ENCODE measurements around the gene RRP8.

DNA sequence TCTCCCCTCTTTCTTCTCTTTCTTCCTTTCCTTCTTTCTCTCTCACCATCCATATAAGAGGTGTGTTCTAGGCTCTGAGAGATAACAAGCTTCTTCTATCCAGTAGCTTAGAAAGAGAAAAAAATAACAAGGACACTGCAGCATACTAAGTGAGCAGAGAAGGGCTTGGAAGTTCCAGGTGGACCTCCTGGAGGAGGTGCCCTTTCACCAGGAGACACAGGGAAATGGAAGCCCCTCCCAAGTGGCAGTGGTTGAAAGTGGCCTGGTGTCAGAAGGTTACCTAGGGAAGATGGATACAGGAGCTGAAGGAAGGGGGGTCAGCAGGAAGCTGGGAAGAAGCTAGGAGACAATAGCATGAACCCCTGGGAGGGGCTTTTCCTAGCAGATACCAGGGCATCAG lies 46.7 kb upstream of the RRP8 start:
- TF ChIP-seq, protein P1, sequence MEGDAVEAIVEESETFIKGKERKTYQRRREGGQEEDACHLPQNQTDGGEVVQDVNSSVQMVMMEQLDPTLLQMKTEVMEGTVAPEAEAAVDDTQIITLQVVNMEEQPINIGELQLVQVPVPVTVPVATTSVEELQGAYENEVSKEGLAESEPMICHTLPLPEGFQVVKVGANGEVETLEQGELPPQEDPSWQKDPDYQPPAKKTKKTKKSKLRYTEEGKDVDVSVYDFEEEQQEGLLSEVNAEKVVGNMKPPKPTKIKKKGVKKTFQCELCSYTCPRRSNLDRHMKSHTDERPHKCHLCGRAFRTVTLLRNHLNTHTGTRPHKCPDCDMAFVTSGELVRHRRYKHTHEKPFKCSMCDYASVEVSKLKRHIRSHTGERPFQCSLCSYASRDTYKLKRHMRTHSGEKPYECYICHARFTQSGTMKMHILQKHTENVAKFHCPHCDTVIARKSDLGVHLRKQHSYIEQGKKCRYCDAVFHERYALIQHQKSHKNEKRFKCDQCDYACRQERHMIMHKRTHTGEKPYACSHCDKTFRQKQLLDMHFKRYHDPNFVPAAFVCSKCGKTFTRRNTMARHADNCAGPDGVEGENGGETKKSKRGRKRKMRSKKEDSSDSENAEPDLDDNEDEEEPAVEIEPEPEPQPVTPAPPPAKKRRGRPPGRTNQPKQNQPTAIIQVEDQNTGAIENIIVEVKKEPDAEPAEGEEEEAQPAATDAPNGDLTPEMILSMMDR (conservative IDR thresholded peaks at IDR 0.05; ENCODE audit: low read depth, low read length) = no peak
- no peak for TF ChIP-seq EZH2phosphoT487 (IDR thresholded peaks at IDR 0.05; ENCODE audit: borderline replicate concordance, low read length)
